HepG2 (cell line): ENCODE data around the gene XXYLT1. TPM values are rescaled to one million over a fixed set of nuclear protein-coding genes. Genes with fewer than 3 reads are reported as not detected.

Experiments
- ATAC-seq: fragments of 200-7000 bp; cut with Tn5 transposase; 3 replicates; pipeline ENCODE4 v1.9.1; 2020; ENCODE audit warnings: mild to moderate bottlenecking, moderate library complexity
- BruUV-seq: library from RNA; stranded (reverse); fragments of 400-500 nt; replicated peaks from 2 replicates; lab custom pipeline; 2021; lab: Mats Ljungman, UMichigan
- CTCF ChIA-PET: fragments of 300-600 bp; formaldehyde crosslinking; extraction: SDS; loops from one replicate; lab custom pipeline; 2021; ENCODE audit warnings: low total read pairs, inconsistent platforms, low intra/inter-chr PET ratio; lab: Yijun Ruan, JAX
- POLR2A ChIA-PET: fragments of 350-600 bp; sonication (Branson Sonifier 250); formaldehyde crosslinking; loops from one replicate; lab custom pipeline; 2020; ENCODE audit warnings: antibody characterized with exemption, inconsistent platforms; lab: Yijun Ruan, JAX
- DNase-seq: peaks from one replicate; pipeline ENCODE4 v3.0.0-alpha.2; 2015; ENCODE audit warnings: low spot score
- FAIRE-seq: peaks from 3 replicates; lab custom pipeline; 2011; peaks lifted over from hg19 to GRCh38; lab: Jason Lieb, UNC
- H2AFZ ChIP-seq: one replicate; pipeline ENCODE4 v1.6.1; 2011; ENCODE audit warnings: low read length, inconsistent platforms
- H3K27ac ChIP-seq: fragments of 300-600 bp; 3 replicates; pipeline ENCODE4 v1.8.0; 2011; ENCODE audit warnings: mixed run types, mild to moderate bottlenecking, mixed read lengths, low read length, inconsistent platforms; ENCODE audit not compliant: insufficient read depth; ENCODE audit errors: extremely low read length
- H3K27me3 ChIP-seq, 2 experiments: fragments of 200-600 bp in 1 of 2; 2 replicates in 1 of 2; 3 replicates in 1 of 2; pipeline versions ENCODE4 v1.6.0 to v1.8.0; 2011; ENCODE audit warnings: low read length in 2 of 2, mild to moderate bottlenecking in 2 of 2, moderate library complexity in 2 of 2, inconsistent platforms in 1 of 2; ENCODE audit not compliant: insufficient read depth in 2 of 2, control insufficient read depth in 1 of 2
- H3K36me3 ChIP-seq, 2 experiments: fragments of 200-600 bp in 1 of 2; replicated peaks in 1 of 2; 2 replicates in 1 of 2; 3 replicates in 1 of 2; pipeline versions ENCODE4 v1.5.1 to v1.8.0; 2011; ENCODE audit warnings: low read length in 2 of 2, inconsistent platforms in 1 of 2; ENCODE audit not compliant: insufficient read depth in 2 of 2, control insufficient read depth in 1 of 2
- H3K4me1 ChIP-seq: 2 replicates; pipeline ENCODE4 v1.5.1; 2012; ENCODE audit warnings: low read length, inconsistent platforms; ENCODE audit not compliant: insufficient read depth
- H3K4me2 ChIP-seq: 2 replicates; pipeline ENCODE4 v1.6.0; 2011; ENCODE audit warnings: low read depth, low read length, inconsistent platforms
- H3K4me3 ChIP-seq, 3 experiments: fragments of 200-600 bp in 1 of 3; sonication (generic), shearing (Covaris generic) in 1 of 3; replicated peaks in 1 of 3; 2 replicates each; pipeline ENCODE4 v1.5.1; 2011 to 2016; ENCODE audit warnings: low read length in 3 of 3, inconsistent platforms in 2 of 3, low read depth in 2 of 3, mild to moderate bottlenecking in 2 of 3, control low read depth in 1 of 3, mixed read lengths in 1 of 3; ENCODE audit not compliant: insufficient read depth in 1 of 3
- H3K79me2 ChIP-seq: one replicate; pipeline ENCODE4 v1.6.1; 2011; ENCODE audit warnings: low read length, inconsistent platforms; ENCODE audit not compliant: insufficient read depth
- H3K9ac ChIP-seq: 2 replicates; pipeline ENCODE4 v1.6.0; 2011; ENCODE audit warnings: mild to moderate bottlenecking, low read depth, low read length, inconsistent platforms; ENCODE audit not compliant: insufficient read depth
- H3K9me3 ChIP-seq: 2 replicates; pipeline ENCODE4 v1.5.1; 2012; ENCODE audit warnings: mild to moderate bottlenecking, low read length
- H4K20me1 ChIP-seq: 2 replicates; pipeline ENCODE4 v1.6.0; 2011; ENCODE audit warnings: inconsistent platforms, mild to moderate bottlenecking, low read length, moderate library complexity; ENCODE audit not compliant: insufficient read depth
- BORCS8-MEF2B ChIP-seq: sonication (generic); formaldehyde crosslinking; IDR thresholded peaks from 2 replicates; pipeline ENCODE4 v1.8.0; 2022; ENCODE audit warnings: mild to moderate bottlenecking, missing genetic modification reagents
- IKZF4 ChIP-seq: sonication (generic); formaldehyde crosslinking; IDR thresholded peaks from 2 replicates; pipeline ENCODE4 v1.5.1; 2020; ENCODE audit warnings: borderline replicate concordance, mild to moderate bottlenecking, low read depth, missing genetic modification reagents; ENCODE audit errors: not compliant biosample characterization
- NCOA1 ChIP-seq: sonication (generic); formaldehyde crosslinking; IDR thresholded peaks from 2 replicates; pipeline ENCODE4 v1.9.0; 2021; ENCODE audit warnings: missing genetic modification reagents
- SMARCC2 ChIP-seq: fragments of 450-650 bp; IDR thresholded peaks from 2 replicates; pipeline ENCODE4 v1.6.1; 2017; ENCODE audit warnings: antibody characterized with exemption, mild to moderate bottlenecking
- SP5 ChIP-seq: IDR thresholded peaks from 2 replicates; pipeline ENCODE4 v1.6.1; 2016; ENCODE audit warnings: low read depth, borderline replicate concordance
- TAF1 ChIP-seq: sonication (generic); formaldehyde crosslinking; IDR thresholded peaks from 2 replicates; pipeline ENCODE4 v1.4.0; 2020; ENCODE audit warnings: missing genetic modification reagents
- ZBTB49 ChIP-seq: sonication (generic); formaldehyde crosslinking; IDR thresholded peaks from 2 replicates; pipeline ENCODE4 v1.4.0; 2020; ENCODE audit warnings: missing genetic modification reagents, borderline replicate concordance
- ZNF121 ChIP-seq: sonication (generic); formaldehyde crosslinking; IDR thresholded peaks from 2 replicates; pipeline ENCODE4 v1.5.0; 2020; ENCODE audit warnings: mild to moderate bottlenecking, missing genetic modification reagents
- ZNF143 ChIP-seq: sonication (generic); formaldehyde crosslinking; IDR thresholded peaks from 2 replicates; pipeline ENCODE4 v1.4.0; 2020; ENCODE audit warnings: missing genetic modification reagents
- ZNF292 ChIP-seq: sonication (generic); formaldehyde crosslinking; IDR thresholded peaks from 2 replicates; pipeline ENCODE4 v1.8.1; 2022; ENCODE audit warnings: mild to moderate bottlenecking, low read depth, missing genetic modification reagents, borderline replicate concordance
- ZNF503 ChIP-seq: sonication (generic); formaldehyde crosslinking; IDR thresholded peaks from 2 replicates; pipeline ENCODE4 v1.4.0; 2020; ENCODE audit warnings: missing genetic modification reagents
- WGBS: methylation state at CpG from one replicate; pipeline ENCODE4 v1.1.6; 2017; ENCODE audit warnings: low lambda C conversion rate; 5-methylcytosine and 5-hydroxymethylcytosine counted together
- in situ Hi-C: cut with HindIII; loops from 2 replicates; pipeline ENCODE4 v1.10.0; 2017; ENCODE audit warnings: low pct_unique_long_range_greater_than_20kb; ENCODE audit not compliant: extremely low pct_ligation_motif_present
- intact Hi-C: fragments of 100-400 bp; cut with micrococcal nuclease; formaldehyde crosslinking; loops from one replicate; pipeline ENCODE4 v1.10.0; 2022; ENCODE audit not compliant: unreplicated experiment
- polyA plus RNA-seq, 8 experiments: library from polyadenylated mRNA; depleted of rRNA in 3 of 8; stranded (reverse) in 7 of 8; unstranded in 1 of 8; fragments of >200 nt; fragmentation: Illumina TruSeq in 4 of 8; extraction: Trizol in 4 of 8; gene quantifications; 2 replicates each; pipeline versions ENCODE4 v1.2.1 to v1.2.3, GENCODE V29; 2011 to 2016; ENCODE audit warnings: low read depth in 4 of 8, missing spikeins in 1 of 8, mixed read lengths in 1 of 8; ENCODE audit not compliant: insufficient read depth in 1 of 8
- total RNA-seq, 5 experiments: library from RNA; depleted of rRNA; stranded (reverse); fragments of >200 nt; fragmentation: Illumina TruSeq; extraction: Trizol; gene quantifications; 2 replicates each; pipeline ENCODE4 v1.2.3, GENCODE V29; 2016; ENCODE audit warnings: low read depth in 1 of 5

XXYLT1 gene
- total and polyA plus RNA-seq, 2 of the 13 experiments (the other 11 are each of a cell fraction or from before 2014, with no cell fraction given) = 17.7 to 19.0 TPM

- 56% methylated on average over 16 of the region's 17 CpGs for WGBS
Measured at GRCh38 chr3:195025056-195025883, 245.7 kb downstream of the XXYLT1 start.

More at GRCh38 chr3:195025056-195025883, 245.7 kb downstream of the XXYLT1 start:
- no peak overlapping the region for H3K4me3 ChIP-seq
- H3K27ac ChIP-seq = no peak overlapping the region
- peaks cover 23% of the 10 kb centered on the region for H3K4me1 ChIP-seq
- no peak for DNase-seq
- TF ChIP-seq ZNF503 (no peak), ZBTB49 (CRISPR knock-in tag) (no peak), SMARCC2 (no peak), BORCS8-MEF2B (CRISPR knock-in tag) (no peak), IKZF4 (CRISPR knock-in tag) (no peak), ZNF292 (CRISPR knock-in tag) (no peak), ZNF143 (CRISPR knock-in tag) (no peak), NCOA1 (CRISPR knock-in tag) (no peak), SP5 (no peak), ZNF121 (CRISPR knock-in tag) (no peak), TAF1 (no peak)
- no peak for ATAC-seq
- peaks cover 2 to 32% of the 10 kb centered on the region in 2 experiments; a peak in 4 of 5 replicates for H3K27me3 ChIP-seq
- CTCF ChIA-PET = no interaction called here
- H3K4me2 ChIP-seq = no peak overlapping the region
- BruUV-seq = no TSS peak
- H3K79me2 ChIP-seq = no peaks in the 10 kb centered on the region
- H4K20me1 ChIP-seq = no peaks in the 10 kb centered on the region
- POLR2A ChIA-PET = no interaction called here
- FAIRE-seq = no peak
- no peak overlapping the region for H3K9ac ChIP-seq
- no peaks in the 10 kb centered on the region for H3K9me3 ChIP-seq
- in situ Hi-C loops = no loop called here
- intact Hi-C loops = no loop called here
- no peaks in the 10 kb centered on the region for H3K36me3 ChIP-seq
- no peak overlapping the region for H2AFZ ChIP-seq
